ENCODE data around the gene KRT6A. TPM values are rescaled to one million over a fixed set of nuclear protein-coding genes. Genes with fewer than 3 reads are reported as not detected.

Gene KRT6A
- total RNA-seq = not detected in 2 replicates

GRCh38 chr12:52493172-52493571, at the start of gene KRT6A:
KRT6A (minus strand) TSS chr12:52493257; CDS start chr12:52493188, 69 bp downstream.

GRCh38 chr12:52519826-52520662, 27.0 kb upstream of the KRT6A start, which contains the start of gene KRT5:
KRT5 (minus strand) TSS chr12:52520394; CDS start chr12:52520296, 98 bp downstream.

GRCh38 chr12:52473768-52474167, 19.3 kb downstream of the KRT6A start, which contains the start of gene KRT6C:
KRT6C (minus strand) TSS chr12:52473805; CDS start chr12:52473737, 68 bp downstream.

GRCh38 chr12:52452101-52452500, 41.0 kb downstream of the KRT6A start, which contains the start of gene KRT6B:
KRT6B (minus strand) TSS chr12:52452146; CDS start chr12:52452078, 68 bp downstream.

Other genes starting within 250 kb of the KRT6A start
- 0.54 TPM in 1 of 2 replicates, not detected in the other for gene KRT86, start 218.6 kb downstream of the KRT6A start, total RNA-seq
- gene KRT81, start 201.7 kb downstream of the KRT6A start, total RNA-seq = 0.16 TPM in 1 of 2 replicates, not detected in the other
- not detected in 2 replicates for gene KRT83, start 171.9 kb downstream of the KRT6A start, total RNA-seq
- gene KRT85, start 125.8 kb downstream of the KRT6A start, total RNA-seq = not detected in 2 replicates
- not detected in 2 replicates for gene KRT84, start 107.6 kb downstream of the KRT6A start, total RNA-seq
- gene KRT82, start 86.9 kb downstream of the KRT6A start, total RNA-seq = not detected in 2 replicates
- gene KRT75, start 58.9 kb downstream of the KRT6A start, total RNA-seq = not detected in 2 replicates
- not detected in 2 replicates for gene KRT6B, start 41.1 kb downstream of the KRT6A start, total RNA-seq
- not detected in 2 replicates for gene KRT6C, start 19.5 kb downstream of the KRT6A start, total RNA-seq
- not detected in 2 replicates for gene KRT5, start 27.1 kb upstream of the KRT6A start, total RNA-seq
- gene KRT71, start 59.9 kb upstream of the KRT6A start, total RNA-seq = not detected in 2 replicates
- not detected in 2 replicates for gene KRT74, start 80.6 kb upstream of the KRT6A start, total RNA-seq
- not detected in 2 replicates for gene KRT72, start 108.2 kb upstream of the KRT6A start, total RNA-seq
- not detected in 2 replicates for gene KRT73, start 125.3 kb upstream of the KRT6A start, total RNA-seq
- gene KRT2, start 159.0 kb upstream of the KRT6A start, total RNA-seq = not detected in 2 replicates
- gene KRT1, start 187.2 kb upstream of the KRT6A start, total RNA-seq = not detected in 2 replicates
- not detected in 2 replicates for gene KRT77, start 210.3 kb upstream of the KRT6A start, total RNA-seq

All from cardiac atrium fibroblast (primary cell).